ENCODE measurements around the gene BCAR1.
"Not testable (repeated sequence)": the region's sequence is repeated elsewhere in the genome, so short reads cannot be mapped to it uniquely, and the experiment has no call there.

The BCAR1 gene

GRCh38 chr16:75251280-75252048 lies at the start of gene BCAR1:
TSS of gene BCAR1 (minus strand) at chr16:75251624. CDS start at chr16:75251482, 142 bp downstream.
- no peak for DNase-seq (ENCODE audit: low read depth, low spot score)
- H3K27ac ChIP-seq: peak within 1 kb of the TSS; percentile 87

- DNase-seq (ENCODE audit: low read depth, low spot score): no peak
- H3K27ac ChIP-seq: no peak overlapping the region
Observed at GRCh38 chr16:75298267-75298666, 46.8 kb upstream of the BCAR1 start.

- no peak for DNase-seq (ENCODE audit: low read depth, low spot score)
- no peak overlapping the region for H3K27ac ChIP-seq
Observed at GRCh38 chr16:75296606-75297005, 45.2 kb upstream of the BCAR1 start.

GRCh38 chr16:75294773-75295459 lies 43.5 kb upstream of the BCAR1 start:
- no peak overlapping the region for H3K27ac ChIP-seq
- no peak for DNase-seq (ENCODE audit: low read depth, low spot score)

GRCh38 chr16:75293772-75294171 lies 42.3 kb upstream of the BCAR1 start:
- DNase-seq (ENCODE audit: low read depth, low spot score): no peak
- no peak overlapping the region for H3K27ac ChIP-seq

GRCh38 chr16:75293173-75293572 lies 41.7 kb upstream of the BCAR1 start:
- DNase-seq (ENCODE audit: low read depth, low spot score): no peak
- H3K27ac ChIP-seq: no peak overlapping the region

- DNase-seq (ENCODE audit: low read depth, low spot score): no peak
Observed at GRCh38 chr16:75292691-75293090, 41.3 kb upstream of the BCAR1 start.

GRCh38 chr16:75289189-75289588 lies 37.8 kb upstream of the BCAR1 start:
- H3K27ac ChIP-seq: no peak overlapping the region
- DNase-seq (ENCODE audit: low read depth, low spot score): no peak

More at GRCh38 chr16:75292691-75293090, 41.3 kb upstream of the BCAR1 start:
- H3K27ac ChIP-seq: no peak overlapping the region

- H3K27ac ChIP-seq: no peak overlapping the region
- no peak for DNase-seq (ENCODE audit: low read depth, low spot score)
Observed at GRCh38 chr16:75288596-75289120, 37.2 kb upstream of the BCAR1 start.

GRCh38 chr16:75288181-75288580 lies 36.8 kb upstream of the BCAR1 start:
- DNase-seq (ENCODE audit: low read depth, low spot score): no peak
- no peak overlapping the region for H3K27ac ChIP-seq

GRCh38 chr16:75287708-75288107 lies 36.3 kb upstream of the BCAR1 start:
- H3K27ac ChIP-seq: no peak overlapping the region
- DNase-seq (ENCODE audit: low read depth, low spot score): no peak

GRCh38 chr16:75286389-75286788 lies 35.0 kb upstream of the BCAR1 start:
- no peak for DNase-seq (ENCODE audit: low read depth, low spot score)
- H3K27ac ChIP-seq: no peak overlapping the region

- no peak for DNase-seq (ENCODE audit: low read depth, low spot score)
- H3K27ac ChIP-seq: no peak overlapping the region
Observed at GRCh38 chr16:75282466-75283281, 31.2 kb upstream of the BCAR1 start.

- no peak for DNase-seq (ENCODE audit: low read depth, low spot score)
- H3K27ac ChIP-seq: no peak overlapping the region
Observed at GRCh38 chr16:75281826-75282225, 30.4 kb upstream of the BCAR1 start.

- not testable (repeated sequence) for DNase-seq (ENCODE audit: low read depth, low spot score); H3K27ac ChIP-seq
Observed at GRCh38 chr16:75281009-75281408, 29.6 kb upstream of the BCAR1 start.

GRCh38 chr16:75280331-75280804 lies 28.9 kb upstream of the BCAR1 start:
- no peak for DNase-seq (ENCODE audit: low read depth, low spot score)
- H3K27ac ChIP-seq: no peak overlapping the region

GRCh38 chr16:75279305-75279704 lies 27.9 kb upstream of the BCAR1 start:
- DNase-seq (ENCODE audit: low read depth, low spot score): no peak
- H3K27ac ChIP-seq: peak overlapping the region; percentile 15

GRCh38 chr16:75273054-75273925 lies 21.9 kb upstream of the BCAR1 start:
- no peak for DNase-seq (ENCODE audit: low read depth, low spot score)

GRCh38 chr16:75272629-75273028 lies 21.2 kb upstream of the BCAR1 start:
- DNase-seq (ENCODE audit: low read depth, low spot score); H3K27ac ChIP-seq: not testable (repeated sequence)

More at GRCh38 chr16:75273054-75273925, 21.9 kb upstream of the BCAR1 start:
- H3K27ac ChIP-seq: peak overlapping the region; percentile 59
